CD4-positive, alpha-beta T cell treated with Interleukin-4 for 1 hour (primary cell): ENCODE measurements around the gene PLEKHG3.
"Not testable (repeated sequence)": the region's sequence is repeated elsewhere in the genome, so short reads cannot be mapped to it uniquely, and the experiment has no call there.

ENCODE experiments used
- DNase-seq, 2 donors: peaks; one replicate each; pipeline ENCODE4 v3.0.0-alpha.2; 2020 to 2022

The PLEKHG3 gene

DNA sequence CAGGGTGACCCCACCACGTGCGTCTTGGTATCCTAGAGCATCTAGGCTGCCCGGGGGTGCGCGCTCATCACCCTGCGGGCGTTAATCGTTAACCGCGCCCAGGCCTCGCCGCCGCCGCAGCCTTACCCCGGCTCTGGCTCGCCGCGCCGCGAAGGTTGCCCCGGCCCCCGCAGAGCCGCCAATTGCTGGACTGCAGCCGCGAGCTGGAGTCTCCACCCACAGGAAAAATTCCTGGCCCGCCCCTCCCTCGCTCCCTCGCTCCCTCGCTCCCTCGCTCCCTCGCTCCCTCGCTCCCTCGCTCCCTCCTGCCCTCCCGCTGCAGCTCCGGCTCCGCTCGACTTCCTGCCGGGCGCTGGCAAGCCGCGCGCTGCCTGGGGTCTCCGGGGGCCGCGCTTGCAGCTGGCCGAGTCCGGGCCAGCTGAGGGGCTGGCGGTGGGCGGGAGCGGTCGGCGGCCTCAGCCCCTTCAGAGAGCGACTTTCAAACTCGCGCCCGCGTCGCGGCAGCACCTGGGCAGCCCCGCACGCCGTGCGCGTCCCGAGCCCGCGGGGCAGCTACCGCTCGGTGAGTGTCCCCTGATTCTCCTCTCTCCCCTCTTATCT is at the start of gene PLEKHG3:
TSS of gene PLEKHG3 (plus strand) at position 282 of the 600 bp plus-strand sequence. CDS start 23,208 bp downstream, outside the sequence.
- peak in 1 of 2 donors; percentile 33 for DNase-seq

DNA sequence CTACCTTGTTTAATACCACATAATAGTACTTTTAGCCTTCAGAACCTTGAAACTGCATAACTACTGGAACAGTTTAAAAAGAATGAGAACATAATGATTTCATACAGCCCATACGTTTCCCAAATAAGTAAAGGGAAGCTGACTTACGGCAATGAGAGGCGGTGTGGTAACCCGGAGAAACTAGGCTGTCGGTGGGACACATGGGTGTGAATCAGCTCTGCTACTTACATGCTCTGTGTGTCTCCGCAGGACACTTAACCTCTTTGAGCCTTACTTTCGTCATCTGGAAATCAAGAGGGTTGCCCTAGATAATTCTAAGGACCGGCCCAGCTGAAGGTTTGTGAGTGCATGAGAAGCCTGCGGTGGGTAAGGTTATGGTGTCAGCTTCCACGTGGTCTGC is 49.3 kb upstream of the PLEKHG3 start:
- DNase-seq, result peak in 1 of 2 donors; percentile 54

DNA sequence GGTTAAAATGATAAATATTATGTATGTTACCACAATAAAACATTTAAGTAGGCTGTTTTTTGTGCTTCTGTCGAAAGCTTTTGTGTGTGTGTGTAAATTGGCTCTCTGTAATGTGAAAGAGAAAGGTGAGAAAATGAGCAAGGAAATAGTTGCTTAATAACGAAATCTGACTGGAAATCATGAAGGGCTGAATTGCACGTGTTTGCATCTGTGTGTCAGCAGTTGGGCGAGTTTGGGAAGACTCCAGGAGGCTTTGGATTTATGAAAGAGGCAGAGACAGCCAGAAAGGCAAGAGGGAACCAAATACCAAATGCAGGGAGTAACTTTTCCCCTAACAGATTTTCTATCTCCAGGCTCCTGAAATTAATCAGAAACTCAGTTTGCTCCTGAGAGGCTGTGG is 47.2 kb upstream of the PLEKHG3 start:
- DNase-seq, result no peak

DNA sequence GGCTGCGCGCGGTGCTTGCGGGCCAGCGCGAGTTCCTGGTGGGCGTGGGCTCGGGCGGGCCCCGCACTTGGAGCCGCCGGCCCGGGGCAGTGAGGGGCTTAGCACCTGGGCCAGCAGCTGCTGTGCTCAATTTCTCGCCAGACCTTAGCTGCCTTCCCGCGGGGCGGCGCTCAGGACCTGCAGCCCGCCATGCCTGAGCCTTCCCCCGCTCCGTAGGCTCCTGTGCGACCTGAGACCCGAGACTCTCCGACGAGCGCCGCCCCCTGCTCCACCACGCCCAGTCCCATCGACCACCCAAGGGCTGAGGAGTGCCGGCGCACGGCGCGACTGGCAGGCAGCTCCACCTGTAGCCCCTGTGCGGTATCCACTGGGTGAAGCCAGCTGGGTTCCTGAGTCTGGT is 46.0 kb upstream of the PLEKHG3 start:
- DNase-seq, result no peak

DNA sequence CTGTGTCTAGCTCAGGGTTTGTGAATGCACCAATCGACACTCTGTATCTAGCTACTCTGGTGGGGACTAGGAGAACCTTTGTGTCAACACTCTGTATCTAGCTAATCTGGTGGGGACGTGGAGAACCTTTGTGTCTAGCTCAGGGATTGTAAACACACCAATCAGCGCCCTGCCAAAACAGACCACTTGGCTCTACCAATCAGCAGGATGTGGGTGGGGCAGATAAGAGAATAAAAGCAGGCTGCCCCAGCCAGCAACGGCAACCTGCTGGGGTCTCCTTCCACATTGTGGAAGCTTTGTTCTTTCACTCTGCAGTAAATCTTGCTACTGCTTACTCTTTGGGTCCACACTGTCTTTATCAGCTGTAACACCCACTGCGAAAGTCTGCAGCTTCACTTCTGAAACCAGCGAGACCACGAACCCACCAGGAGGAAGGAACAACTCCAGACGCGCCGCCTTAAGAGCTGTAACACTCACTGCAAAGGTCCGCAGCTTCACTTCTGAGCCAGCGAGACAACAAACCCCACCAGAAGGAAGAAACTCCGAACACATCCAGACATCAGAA is 45.4 kb upstream of the PLEKHG3 start:
- not testable (repeated sequence) for DNase-seq

DNA sequence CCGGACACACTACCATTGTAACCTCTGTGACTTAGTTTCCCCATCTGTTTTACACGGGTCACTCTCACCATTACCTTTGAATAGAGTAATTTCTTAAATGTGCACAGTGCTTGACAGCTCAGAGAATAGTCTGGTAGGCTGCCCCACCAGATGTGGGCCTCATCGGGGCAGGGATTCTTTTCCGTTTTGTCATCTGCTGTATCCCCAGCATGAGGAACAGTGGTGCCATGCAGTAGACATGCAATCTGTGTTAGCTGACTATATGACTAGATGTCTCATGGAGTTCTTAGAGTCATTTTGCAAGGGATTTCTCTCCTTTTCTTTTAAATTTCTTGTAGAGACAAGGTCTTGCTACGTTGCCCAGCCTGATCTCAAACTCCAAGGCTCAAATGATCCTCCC is 44.9 kb upstream of the PLEKHG3 start:
- DNase-seq, result no peak

DNA sequence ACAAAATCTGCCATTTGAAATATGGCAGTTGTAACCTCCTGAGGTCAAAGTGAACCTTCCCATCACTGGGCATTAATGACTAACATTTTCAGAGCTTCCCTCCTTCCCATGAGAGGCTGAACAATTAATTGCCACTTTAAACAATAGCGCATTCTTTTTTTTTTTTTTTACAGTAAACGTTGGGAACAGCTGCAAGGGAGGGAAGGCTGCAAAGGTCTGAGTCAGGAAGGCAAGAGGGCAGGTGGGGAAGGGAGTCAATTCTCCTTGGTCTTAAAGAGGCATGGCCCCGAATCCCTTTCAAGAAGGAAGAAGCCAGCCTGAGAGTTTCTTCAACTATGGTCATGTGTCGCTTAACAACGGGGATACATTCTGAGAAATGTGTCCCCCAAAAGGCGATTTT is 41.0 kb upstream of the PLEKHG3 start:
- no peak for DNase-seq

DNA sequence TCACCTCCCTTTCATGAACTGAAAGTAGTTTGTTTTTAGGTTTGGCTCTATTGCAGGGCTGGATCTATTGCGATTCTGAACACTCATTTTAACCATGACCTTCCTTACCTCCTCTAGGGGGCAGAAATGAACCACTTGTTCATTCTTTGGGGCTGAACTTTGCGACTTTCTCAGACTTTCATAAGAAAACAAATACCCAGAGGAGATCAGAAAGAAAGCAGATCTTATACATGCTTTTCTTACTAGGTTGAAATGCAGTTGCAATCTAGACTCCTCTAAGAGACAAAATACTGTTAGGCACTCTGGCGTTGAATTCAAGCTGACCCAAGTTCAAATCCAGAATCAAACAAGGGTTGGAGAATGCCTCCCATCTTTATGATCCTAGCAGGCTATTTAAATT is 32.6 kb upstream of the PLEKHG3 start:
- peak in 1 of 2 donors; percentile 77 for DNase-seq

DNA sequence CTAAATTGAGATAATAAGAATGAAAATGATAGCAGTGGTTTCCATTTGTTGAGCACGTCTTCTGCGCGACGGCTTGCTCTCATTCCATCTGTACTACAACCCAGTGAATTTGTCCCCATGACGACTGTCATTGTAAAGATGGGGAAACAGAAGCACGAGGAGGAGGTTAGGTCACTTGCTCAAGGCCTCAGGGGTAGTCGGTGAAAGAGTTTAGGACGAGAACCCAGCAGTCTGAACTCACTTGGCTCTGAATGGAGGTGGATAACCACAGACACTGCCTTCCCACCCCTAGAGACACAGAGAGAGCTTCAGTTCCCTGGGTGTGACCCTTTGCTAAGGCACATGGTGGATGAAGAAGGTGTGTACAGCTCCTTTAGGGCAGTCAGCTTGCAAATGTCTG is 30.9 kb upstream of the PLEKHG3 start:
- no peak for DNase-seq

DNA sequence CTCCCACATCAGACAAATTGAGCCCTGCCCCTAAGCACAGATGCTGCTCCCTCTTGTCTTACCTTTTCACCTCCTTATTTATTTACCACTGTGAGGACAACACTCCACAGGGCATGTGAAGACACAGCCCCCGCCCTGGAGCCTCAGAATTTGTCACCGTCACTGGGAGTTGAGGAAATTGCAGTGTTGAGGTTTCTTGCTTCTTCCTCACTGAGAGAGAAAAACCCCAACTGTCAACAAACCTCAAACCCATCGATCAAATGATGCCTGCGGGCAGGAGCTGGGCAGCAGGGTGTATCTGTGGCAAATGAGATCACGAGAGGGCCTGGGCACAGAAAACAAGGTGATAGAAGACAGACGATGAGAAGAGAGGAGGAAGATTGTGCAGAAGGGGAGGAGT is 30.5 kb upstream of the PLEKHG3 start:
- DNase-seq, result peak; percentile 56 to 66

DNA sequence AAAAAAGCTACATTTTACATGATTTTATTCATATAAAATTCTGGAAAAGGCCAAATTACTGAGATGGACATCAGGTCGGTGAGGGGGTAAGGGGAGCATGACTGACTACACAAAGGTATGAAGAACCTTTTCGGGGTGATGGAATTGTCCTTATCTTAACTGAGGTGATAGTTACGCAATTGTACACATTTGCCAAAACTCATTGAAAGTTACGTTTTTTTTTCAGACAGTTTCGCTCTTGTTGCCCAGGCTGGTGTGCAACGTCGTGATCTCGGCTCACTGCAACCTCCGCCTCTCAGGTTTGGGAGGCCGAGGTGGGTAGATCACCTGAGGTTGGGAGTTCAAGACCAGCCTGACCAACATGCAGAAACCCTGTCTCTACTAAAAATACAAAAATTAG is 29.4 kb upstream of the PLEKHG3 start:
- DNase-seq, result no peak

DNA sequence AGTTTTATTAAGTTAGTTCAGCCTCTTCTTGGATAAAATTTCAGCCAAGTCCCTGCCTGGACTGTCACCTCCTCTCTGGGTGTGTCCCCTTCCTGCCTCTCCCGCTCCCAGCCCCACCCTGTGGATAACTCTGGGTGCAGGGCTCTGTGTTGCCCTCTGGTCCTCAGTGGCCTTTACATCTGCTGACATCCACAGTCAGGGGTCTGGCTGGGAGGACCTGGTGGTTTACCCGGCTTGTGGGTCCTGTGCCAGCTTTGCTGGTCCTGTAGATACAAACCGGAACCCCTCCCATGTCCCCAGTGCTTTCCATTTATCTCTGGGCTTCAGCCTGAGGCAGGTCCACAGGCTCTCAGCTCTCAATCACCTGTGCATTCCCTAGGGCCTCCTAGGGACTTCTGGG is 28.9 kb upstream of the PLEKHG3 start:
- no peak for DNase-seq

DNA sequence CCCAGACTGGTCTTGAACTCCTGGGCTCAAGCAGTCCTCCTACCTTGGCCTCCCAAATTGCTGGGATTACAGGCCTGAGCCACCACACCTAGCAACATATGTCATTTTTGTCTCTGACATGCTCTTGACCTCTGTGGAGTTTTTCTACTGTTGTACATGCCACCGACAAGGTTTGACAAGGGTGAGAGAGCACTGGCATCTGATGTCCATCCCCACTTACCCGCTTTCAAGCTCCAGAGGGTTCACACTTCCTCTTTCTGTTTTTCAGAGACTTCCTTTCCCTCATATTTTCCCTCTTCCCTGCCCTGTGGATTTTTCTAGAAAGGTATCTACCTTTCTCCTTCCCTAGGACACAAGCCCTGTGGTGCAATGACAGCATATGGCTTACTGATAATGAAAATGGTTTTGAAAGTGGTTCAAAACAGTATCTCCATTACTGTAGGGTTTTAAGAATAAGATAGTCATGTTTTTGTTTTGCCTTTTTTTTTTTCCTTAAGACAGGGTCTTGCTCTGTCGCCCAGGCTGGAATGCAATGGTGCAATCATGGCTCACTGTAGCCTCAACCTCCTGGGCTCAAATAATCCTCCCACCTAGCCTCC is 27.7 kb upstream of the PLEKHG3 start:
- DNase-seq, result no peak

DNA sequence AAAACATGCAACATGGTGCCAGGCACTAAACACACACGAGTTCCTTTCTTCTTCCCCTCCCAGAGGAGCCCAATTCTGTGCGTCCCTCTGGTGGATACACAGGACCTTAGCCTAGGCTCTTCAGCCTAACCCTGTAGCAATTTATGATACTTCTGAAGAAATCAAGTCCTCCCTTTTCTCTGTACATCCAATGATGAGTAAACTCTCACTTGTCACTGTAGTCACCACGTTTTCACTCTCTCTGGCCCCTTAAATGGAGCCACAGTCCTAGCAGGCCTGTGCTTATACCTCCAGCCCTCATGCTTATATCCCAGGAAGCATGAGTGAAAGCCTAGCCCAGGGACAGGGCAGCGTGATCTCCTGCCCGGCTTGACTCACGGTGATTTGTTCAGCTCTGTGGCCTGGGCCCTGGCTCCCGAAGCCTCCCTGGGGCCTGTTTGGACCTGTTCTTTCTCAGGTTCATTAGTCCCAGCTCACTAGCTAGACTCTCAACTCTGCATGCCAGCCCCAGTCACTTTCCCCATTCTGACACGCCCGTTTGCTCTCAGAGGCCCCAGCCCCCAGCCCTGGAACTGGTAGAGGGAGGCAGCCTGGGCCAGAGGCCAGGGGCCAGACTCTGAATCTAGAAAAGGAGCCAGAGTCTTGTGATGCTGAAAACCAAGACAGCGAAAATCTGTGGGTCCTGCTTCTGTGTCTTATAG is 24.1 kb upstream of the PLEKHG3 start:
- no peak for DNase-seq

DNA sequence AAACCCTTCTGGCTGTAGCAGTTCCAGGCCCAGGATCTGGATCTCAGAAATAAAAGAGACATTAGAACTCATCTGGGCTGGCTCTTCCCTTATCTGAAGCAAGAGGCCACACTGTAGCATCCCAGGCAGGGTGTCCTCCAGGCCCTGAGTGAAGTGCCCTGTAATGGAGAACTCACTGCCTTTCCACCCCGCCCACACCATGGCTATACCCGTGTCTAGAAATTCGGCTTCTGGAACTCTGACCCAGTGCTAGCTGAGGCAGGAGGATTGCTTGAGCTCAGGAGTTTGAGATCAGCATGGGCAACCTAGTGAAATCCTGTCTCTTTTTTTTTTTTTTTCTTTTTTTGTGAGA is 23.5 kb upstream of the PLEKHG3 start:
- DNase-seq, result no peak

DNA sequence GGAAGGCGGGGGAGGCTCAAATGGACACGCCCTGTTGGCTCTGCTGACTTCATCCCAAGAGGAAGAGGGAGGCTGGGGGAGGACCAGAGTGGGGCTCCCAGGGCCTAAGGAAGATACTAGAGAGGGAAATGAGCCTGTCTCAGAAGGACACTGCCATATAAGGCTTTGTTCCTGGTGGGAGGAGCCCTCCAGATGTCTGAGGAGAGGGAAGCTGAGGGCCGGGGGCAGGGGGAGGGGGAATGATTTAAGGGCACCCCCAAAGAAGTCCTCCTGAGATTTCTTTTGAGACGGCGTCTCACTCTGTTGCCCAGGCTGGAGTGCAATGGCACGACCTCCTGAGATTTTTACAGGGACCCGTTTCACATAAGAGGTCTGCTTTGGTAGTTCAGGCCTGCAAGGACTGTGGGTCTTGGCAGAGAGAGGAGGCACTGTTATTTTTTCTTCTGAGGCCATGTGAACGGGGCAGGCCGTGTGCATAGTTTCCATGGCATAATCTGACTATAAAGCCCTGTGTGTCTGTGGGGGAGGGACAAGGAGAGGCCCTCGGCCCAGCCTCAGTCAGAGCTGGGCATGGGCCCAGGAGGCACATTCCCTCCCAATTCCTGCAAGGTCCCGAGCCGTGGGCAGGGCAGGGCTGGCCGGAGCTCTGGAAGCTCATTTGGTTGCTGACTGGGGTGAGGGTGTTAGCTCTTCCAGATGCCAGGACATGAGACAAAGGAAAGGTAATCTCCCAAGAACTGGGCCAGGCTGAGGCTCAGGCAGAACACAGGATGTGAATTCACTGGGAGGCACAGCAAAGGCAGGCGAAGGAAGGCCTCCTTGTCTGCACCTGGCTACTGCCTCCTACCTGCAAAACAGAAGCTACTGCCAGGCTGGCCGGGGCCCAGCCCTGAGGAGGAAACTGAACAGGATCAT is 22.2 kb upstream of the PLEKHG3 start:
- DNase-seq, result no peak

DNA sequence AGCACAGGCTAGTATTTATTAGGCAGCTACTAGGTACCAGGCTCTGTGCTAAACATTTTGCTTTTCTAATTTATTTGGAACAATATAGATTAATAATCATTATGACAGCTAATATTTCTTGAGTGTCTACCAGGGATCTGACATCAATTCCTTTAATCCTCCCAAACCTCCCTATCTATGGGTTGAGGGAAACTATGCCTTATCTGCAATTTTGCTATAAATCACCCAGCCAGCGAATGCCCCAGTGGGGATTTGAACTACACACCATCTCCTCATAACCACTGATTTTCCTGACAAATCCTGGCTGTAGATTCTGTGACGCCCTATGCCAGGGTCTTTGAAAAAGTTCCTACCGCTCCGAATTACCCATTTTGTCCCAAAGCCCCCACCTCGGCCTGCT is 21.4 kb upstream of the PLEKHG3 start:
- no peak for DNase-seq

DNA sequence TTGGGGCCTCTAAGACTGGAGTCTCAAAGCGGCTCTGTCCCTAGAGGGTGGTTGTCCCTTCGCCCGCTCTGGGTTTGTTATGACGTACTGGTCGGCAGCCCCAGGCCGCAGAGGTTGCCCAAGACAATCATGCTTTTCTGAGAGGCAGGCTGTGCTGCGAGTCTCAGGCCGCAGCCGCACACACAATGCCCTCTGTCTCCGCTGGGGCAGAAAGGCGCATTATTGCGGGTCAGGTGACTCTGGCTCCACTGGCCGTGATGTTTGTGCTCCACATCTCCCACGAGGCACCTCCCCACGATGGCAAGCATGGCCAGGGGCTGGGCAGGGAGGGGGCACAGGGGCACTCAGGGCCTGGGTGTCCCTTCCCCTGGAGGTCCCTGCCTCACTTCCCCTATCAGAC is 21.0 kb upstream of the PLEKHG3 start:
- no peak for DNase-seq

DNA sequence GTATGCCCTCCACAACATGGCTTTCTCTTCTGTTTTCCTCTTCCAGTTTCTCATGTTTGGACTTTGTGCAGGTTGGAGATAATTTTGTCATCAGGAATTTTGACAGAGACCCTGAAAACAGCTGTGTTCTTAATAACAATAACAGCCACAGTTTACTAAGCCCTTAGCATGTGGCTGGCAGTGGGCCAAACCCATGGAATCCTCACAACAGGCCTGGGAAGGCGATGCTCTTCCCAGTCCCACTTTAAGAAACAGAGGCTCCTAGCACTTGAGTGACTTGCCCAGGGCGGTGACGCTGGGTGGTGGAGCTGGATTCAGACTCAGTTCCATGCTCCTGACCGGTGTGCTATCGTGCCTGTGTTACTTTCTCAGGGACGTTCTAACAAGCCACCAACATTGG is 20.1 kb upstream of the PLEKHG3 start:
- no peak for DNase-seq

DNA sequence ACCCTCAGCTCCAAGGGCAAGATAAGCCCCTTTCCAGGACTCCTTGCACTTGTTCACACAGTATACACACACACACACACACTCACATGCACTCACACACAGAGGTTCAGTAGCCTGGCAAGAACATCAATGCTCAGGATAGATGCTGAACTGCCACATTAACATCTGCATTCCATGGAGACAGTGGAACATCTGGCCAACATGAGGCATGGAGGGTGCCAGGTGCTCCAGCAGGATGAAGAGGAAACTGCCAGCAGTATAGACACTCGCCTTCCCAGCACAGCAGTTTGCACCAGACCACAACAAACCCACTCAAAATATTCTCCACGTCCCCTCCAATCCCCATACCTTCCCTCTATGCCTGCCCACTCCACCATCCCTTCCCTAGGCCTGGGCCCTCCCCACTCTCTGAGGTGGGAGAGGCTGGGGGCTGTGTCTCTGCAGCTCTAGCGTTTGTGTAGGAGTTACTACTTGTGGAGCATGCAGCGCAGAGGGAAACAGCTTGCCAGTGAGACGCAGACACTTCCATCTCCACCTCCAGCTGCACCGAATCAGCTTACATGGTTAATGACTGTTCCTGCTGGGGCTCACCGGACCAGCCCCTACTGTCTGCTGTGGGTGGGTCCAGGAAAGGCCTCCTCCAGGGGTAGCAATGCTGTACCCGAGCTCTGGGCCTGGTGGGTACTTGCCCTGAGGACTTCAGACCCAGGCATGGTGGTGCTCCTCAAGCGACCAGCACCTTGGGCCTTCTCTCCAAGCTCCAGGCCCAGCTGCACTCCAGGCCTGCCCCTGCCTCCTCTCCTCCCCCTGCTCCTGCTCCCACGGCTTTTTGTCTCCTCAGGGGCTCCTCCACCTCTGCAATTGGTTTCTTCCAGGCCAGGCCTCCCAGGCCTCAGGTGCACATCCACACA is 18.6 kb upstream of the PLEKHG3 start:
- DNase-seq, result no peak

DNA sequence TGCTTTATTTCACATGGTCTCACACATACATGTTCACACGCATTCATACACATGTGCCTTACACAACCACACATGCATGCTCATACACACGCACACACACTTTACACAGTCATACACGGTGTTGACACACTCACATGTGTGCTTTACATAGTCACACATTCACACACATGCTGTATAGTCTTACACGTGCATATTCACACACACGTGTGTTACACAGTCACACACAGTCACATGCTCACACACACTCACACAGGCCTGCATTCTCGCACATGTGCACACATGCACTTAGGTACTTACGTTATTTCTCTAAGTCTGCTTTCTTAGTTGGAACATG is 18.0 kb upstream of the PLEKHG3 start:
- DNase-seq, result no peak

DNA sequence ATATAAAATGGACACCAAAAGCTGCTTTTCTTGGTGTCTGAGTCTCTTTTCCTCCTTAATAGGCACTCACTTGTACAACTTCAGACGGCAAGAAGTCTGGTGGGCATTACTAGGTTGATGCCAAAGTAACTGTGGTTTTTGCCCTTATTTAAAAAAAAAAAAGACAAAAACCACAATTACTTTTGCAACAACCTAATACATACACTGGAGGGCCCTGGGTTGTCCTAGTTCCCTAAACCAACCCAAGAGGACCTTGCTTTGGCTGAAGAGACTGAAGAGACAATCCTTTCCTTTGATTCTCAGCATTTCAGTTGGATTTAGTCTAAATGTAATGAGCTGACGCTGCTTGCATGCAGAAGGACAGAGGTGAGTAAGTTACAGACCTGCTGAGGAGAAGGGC is 16.2 kb upstream of the PLEKHG3 start:
- no peak for DNase-seq
